OCI-LY7 (cell line): ENCODE results near the gene CMSS1.

Experiments
- EZH2phosphoT487 ChIP-seq: fragments of 200-600 bp; sonication (generic); IDR thresholded peaks from 2 replicates; pipeline ENCODE4 v1.6.1; 2018; ENCODE audit warnings: low read depth, borderline replicate concordance, mild to moderate bottlenecking, mixed run types, antibody characterized with exemption, low read length, moderate library complexity, mixed read lengths
- TF ChIP-seq, protein P1 (sequence below): fragments of 200-600 bp; sonication (generic); conservative IDR thresholded peaks from 2 replicates; pipeline ENCODE4 v1.5.1; 2014; ENCODE audit warnings: mild to moderate bottlenecking, antibody characterized with exemption, low read length, moderate library complexity, mixed read lengths

DNA sequence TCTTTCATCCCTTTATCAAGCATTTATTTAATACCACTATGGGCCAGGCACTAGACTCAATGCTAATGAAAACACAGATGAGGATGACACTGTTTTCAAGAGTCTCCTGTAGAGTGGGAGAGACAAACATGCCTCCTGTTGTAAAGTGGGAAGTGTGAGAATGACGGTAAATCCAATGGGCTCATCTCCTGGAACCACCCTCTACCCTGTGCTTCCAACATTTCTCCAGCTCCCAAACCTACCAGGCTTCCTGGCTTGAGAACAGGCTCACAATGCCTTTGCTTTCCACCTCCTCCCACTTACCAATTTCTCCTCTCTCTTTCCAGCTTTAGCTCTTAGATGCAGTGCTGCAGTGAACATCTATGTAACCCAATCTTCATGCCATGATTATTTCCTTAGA, 389.0 kb downstream of the CMSS1 start:
- TF ChIP-seq, protein P1, sequence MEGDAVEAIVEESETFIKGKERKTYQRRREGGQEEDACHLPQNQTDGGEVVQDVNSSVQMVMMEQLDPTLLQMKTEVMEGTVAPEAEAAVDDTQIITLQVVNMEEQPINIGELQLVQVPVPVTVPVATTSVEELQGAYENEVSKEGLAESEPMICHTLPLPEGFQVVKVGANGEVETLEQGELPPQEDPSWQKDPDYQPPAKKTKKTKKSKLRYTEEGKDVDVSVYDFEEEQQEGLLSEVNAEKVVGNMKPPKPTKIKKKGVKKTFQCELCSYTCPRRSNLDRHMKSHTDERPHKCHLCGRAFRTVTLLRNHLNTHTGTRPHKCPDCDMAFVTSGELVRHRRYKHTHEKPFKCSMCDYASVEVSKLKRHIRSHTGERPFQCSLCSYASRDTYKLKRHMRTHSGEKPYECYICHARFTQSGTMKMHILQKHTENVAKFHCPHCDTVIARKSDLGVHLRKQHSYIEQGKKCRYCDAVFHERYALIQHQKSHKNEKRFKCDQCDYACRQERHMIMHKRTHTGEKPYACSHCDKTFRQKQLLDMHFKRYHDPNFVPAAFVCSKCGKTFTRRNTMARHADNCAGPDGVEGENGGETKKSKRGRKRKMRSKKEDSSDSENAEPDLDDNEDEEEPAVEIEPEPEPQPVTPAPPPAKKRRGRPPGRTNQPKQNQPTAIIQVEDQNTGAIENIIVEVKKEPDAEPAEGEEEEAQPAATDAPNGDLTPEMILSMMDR = no peak
- no peak for TF ChIP-seq EZH2phosphoT487
